Renal cortex interstitium (tissue), 15 donors: ENCODE measurements around the gene TMEM92. TPM values are rescaled to one million over a fixed set of nuclear protein-coding genes. Genes with fewer than 3 reads are reported as not detected.

Experiments used
- DNase-seq, 11 donors: peaks; one replicate each; pipeline ENCODE4 v3.0.0-alpha.2; 2013; ENCODE audit warnings: low read depth in 9 of 11, low spot score in 4 of 11; ENCODE audit errors: extremely low read depth in 1 of 11
- long read RNA-seq, 16 experiments: transcript quantifications; one replicate each; lab custom pipeline, GENCODE V29; 2026
- polyA plus RNA-seq, 3 donors: library from polyadenylated mRNA; unstranded; fragments of 120-200 nt; gene quantifications; one replicate each; pipeline ENCODE4 v1.2.1, GENCODE V29; 2013; ENCODE audit not compliant: insufficient read length in 3 of 3

Gene TMEM92
- 1 to 10 TPM; 1.7 to 3.3 (median 3.1) TPM for polyA plus RNA-seq
- long read RNA-seq, donor 1, partial matches to known transcripts = 0 of 1 reads
- long read RNA-seq, donor 1, other reads (novel, unspliced or antisense) = 0 of 1 reads
- long read RNA-seq, donor 2 = 0 reads
- long read RNA-seq, donor 3, partial matches to known transcripts = 0 of 1 reads
- long read RNA-seq, donor 3, other reads (novel, unspliced or antisense) = 0 of 1 reads
- long read RNA-seq, donor 4, partial matches to known transcripts = 0 of 1 reads
- long read RNA-seq, donor 4, other reads (novel, unspliced or antisense) = 0 of 1 reads
- long read RNA-seq, donor 5 = 0 reads
- long read RNA-seq, donor 6, partial matches to known transcripts = 0 of 1 reads
- long read RNA-seq, donor 6, other reads (novel, unspliced or antisense) = 0 of 1 reads
- long read RNA-seq, donor 7, partial matches to known transcripts = 0 of 3 reads
- long read RNA-seq, donor 7, other reads (novel, unspliced or antisense) = 0 of 3 reads
- long read RNA-seq, donor 8 = 0 reads
- long read RNA-seq, donor 9 = 0 reads
- long read RNA-seq, donor 10 = 0 reads
- long read RNA-seq, donor 11 = 0 reads
- long read RNA-seq, donor 12, partial matches to known transcripts = 0 of 1 reads
- long read RNA-seq, donor 12, other reads (novel, unspliced or antisense) = 0 of 1 reads
- long read RNA-seq, donor 13 = 0 reads
- long read RNA-seq, donor 14, partial matches to known transcripts = 0 of 1 reads
- long read RNA-seq, donor 14, other reads (novel, unspliced or antisense) = 0 of 1 reads
- long read RNA-seq, donor 15 = 0 reads
- long read RNA-seq, donor 16 = 0 reads

DNA sequence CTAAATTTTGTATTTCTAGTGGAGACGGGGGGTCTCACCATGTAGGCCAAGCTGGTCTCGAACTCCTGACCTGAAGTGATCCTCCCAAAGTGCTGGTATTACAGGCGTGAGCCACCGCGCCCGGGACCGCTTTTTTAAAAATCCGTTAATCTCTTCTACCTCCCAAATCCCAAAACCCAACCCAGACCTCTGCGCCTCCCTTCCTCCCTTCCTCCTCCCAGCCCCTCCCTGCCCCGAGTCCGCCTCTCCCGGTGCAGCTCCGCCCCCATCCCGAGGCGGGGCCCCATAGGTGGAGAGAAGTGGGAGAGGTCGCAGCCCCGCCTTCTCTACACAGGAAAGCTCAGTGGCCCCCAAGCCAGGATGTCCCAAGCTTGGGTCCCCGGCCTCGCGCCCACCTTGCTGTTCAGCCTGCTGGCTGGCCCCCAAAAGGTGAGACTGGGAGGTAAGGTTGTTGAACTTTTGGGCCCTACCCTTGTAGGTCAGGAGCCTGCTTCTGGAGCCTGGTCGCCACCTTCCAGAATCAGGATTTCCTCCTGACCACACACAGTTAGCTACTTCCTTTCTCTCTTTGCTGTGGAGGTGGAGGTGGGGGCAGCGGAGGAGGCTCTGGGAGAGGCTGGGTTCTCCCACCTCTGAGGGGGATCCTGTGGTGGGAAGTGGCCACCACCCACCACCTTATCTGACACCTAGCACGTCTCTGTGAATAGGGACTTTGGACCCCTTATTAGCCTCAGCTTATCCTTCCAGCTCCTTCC, at the start of gene TMEM92:
TSS of gene TMEM92 (plus strand) at position 325 of the 755 bp plus-strand sequence. CDS start at position 361, 36 bp downstream.
- DNase-seq = no peak

DNA sequence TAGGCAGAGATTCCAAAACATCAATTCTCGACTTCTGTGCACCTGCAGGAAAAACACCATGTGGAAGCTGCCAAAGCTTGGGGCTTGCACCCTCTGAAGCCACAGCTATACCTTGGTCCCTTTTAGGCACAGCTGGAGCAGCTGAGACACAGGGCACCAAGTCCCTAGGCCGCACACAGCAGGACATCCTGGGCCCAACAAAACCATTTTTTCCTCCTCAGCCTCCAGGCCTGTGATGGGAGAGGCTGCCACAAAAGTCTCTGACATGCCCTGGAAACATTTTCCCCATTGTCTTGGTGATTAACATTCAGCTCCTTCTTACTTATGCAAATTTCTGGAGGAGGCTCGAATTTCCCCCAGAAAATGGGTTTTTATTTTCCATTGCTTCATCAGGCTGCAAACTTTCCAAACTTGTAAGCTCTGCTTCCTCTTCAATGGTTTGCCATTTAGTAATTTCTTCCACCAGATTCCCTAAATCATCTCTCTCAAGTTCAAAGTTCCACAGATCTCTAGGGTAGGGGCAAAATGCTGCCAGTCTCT, 48.5 kb upstream of the TMEM92 start:
- no peak for DNase-seq

DNA sequence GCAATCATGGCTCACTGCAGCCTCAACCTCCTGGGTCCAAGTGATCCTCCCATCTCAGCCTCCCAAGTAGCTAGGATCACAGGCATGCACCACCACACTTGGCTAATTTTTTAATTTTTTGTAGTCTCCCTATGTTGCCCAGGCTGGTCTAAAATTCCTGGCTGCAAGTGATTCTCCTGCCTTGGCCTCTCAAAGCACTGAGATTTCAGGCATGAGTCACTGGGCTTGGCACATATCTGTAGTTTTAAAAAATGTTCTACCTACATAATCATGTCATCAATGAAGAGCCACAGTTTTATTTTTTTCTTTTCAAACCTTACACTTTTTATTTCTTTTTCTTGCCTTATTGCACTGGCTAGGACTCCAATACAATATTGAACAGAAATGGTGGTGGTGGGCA, 39.7 kb upstream of the TMEM92 start:
- DNase-seq = no peak

DNA sequence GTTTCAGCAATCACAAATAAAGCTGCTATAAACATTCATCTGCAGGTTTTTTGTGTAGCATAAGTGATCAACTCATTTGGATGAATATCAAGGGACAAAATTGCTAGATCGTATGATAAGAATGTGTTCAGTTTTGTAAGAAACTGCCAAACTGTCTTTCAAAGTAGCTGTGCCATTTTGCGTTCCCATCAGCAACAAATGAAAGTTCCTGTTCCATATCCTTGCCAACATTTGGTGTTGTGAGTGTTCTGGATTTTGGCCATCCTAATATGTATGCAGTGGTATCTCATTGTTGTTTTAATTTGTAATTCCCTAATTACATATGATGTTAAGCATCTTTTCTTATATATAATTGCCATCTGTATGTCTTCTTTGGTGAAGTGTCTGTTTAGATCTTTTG, 36.4 kb upstream of the TMEM92 start:
- no peak for DNase-seq

DNA sequence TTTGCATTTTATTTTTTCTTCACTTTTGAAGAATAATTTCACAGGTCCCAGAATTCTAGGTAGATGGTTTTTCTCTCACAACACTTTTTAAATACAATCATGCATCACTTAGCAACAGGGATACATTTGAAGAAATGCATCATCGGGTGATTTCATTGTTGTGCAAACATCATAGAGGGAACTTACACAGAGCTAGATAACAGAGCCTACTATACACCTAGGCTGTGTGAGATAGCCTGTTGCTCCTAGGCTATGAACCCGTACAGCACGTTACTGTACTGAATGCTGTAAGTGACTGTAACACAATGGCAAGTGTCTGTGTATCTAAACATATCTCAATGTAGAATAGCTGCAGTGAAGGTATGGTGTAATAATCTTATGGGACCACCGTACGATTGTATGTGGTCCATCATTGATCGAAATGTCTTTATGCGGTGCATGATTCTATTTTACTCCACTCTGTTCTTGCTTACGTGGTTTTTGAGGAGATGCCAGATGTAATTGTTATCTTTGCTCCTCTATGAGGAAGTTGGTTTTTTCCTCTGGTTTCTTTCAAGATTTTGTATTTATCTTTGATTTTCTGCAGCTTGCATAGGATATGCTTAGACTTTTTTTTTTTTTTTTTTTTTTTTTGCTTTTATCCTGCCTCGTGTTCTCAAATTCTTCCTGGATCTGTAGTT, 35.5 kb upstream of the TMEM92 start:
- DNase-seq = no peak

DNA sequence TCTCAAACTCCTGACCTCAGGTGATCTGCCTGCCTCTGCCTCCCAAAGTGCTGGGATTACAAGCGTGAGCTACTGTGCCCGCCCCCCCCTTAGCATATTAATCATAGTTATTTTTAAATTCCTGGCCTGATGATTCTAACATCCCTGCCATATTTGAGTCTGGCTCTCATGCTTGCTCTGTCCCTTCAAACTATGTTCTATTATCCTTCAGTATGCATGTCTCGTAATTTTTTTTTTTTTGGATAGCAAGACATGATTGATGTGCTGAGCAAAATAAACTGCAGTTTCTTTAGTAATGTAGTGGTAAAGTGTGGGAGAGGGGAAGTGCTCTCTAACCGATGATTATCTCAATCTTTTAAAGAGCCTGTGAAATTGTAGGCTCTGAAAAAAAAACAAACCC, 34.3 kb upstream of the TMEM92 start:
- no peak for DNase-seq

DNA sequence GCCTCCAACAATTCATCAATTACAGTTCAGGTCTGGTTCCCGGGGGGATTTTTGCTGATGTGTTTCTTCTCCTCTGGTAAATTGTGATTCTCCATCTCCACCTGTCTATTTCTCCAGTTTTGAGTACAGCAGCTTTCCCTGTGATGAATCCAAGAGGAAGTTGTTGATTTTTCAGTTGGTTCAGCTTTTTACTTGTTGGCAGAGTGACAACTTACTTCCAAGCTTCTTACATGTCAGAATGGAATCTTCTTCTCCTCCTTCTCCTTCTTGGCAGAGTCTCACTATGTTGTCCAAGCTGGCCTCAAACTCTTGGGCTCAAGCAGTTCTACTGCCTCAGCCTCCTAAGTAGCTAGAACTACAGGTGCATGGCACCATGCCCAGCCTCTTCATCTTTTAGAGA, 33.4 kb upstream of the TMEM92 start:
- no peak for DNase-seq

DNA sequence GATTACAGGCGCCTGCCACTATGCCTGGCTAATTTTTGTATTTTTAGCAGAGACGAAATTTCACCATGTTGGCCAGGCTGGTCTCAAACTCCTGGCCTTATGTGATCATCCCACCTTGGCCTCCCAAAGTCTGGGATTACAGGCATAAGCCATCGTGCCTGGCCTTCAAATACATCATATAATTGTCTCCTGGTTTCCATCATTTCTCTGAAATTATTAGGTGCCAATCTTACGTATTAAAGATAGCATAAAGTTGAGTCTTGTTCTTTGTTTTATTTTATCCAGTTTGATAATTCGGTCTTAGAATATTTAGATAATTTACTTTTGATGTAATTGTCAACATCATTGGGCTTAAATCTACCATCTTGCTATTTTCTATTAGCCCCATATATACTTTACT, 32.8 kb upstream of the TMEM92 start:
- DNase-seq = no peak

DNA sequence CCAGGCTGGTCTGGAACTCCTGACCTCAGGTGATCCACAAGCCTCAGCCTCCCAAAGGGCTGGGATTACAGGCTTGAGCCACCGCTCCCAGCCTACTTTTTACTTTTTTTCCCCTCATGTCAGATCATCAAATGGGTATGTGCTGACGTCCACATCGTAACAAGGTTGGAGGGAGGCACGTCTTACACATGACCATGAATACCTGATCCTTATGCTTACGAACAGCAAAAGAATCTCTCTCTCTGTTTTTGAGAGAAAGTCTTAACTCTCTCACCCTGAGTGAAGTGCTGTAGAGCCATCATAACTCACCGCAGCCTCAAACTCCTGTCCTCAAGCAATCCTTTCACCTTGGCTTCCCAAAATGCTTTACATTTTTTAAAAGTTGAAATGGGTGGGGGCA, 29.5 kb upstream of the TMEM92 start:
- no peak for DNase-seq

DNA sequence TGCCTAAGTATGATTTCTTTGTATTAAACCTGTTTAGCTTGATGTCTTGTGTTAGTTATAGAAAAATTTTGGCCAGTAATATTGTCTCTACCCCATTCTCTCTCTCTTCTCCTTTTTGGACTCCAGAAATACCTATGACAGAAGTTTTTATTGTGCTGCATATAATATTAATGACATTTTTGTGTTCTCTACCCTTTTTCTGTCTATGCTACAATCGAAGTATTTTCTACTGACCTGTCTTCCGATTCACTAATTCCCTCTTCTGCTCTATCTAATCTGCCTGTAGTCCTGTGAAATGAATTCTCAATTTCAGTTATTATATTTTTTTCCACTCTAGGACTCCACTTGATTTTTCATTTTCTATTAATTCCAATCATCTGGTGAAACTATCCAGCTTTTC, 26.0 kb upstream of the TMEM92 start:
- no peak for DNase-seq

DNA sequence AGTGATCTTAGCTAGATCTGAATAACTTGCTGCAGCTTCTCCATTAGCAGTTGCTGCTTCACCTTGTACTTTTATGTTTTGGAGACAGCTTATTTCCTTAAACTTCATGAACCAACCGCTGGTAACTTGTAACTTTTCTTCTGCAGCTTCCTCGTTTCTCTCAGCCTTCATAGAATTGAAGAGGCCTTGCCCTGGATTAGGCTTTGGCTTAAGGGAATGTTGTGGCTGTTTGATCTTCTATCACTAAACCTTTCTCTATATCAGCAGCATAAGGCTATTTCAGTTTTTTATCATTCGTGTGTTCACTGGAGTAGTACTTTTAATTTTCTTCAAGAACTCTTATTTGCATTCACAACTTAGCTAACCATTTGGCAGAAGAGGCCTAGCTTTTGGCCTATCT, 21.5 kb upstream of the TMEM92 start:
- no peak for DNase-seq

DNA sequence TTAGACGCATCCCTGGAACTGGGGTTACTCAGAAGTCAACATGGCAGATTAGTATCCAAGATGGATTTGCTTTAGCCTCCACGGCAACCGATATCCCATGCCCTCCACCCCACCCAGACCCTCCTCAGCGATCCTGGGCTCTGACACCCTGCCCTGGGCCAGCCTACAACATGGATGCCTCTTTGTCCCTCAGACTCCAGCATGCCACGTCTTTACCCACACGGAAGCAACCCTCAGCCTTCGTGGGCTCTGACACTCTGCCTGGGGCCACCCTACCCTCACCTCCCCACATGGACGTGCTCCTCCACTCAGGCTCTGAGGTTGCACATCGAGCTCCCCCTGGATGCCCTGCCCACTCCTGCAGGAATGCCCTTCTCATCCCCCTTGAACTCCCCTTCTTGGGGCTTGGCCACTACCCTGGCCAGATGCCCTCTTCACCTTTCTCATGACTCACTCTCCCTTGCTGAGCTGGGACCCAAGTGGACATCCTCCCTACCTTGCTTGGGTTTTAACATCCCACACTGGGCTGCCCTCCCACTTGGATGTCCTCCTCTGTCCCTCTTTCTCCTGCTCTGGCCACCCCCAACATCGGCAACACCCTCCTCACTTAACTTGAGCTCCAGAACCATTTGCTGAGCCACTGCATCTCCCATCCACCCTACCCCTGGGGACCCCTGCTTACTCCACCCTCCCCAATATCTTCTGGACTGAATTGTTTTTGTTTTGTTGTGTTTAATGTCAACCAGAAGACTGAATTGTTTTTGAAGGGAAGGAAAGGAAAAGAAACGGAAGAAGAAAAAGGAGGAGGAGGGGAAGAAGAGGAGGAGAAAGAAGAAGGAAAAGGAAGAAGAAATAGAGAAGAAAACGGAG, 18.3 kb upstream of the TMEM92 start:
- no peak for DNase-seq

DNA sequence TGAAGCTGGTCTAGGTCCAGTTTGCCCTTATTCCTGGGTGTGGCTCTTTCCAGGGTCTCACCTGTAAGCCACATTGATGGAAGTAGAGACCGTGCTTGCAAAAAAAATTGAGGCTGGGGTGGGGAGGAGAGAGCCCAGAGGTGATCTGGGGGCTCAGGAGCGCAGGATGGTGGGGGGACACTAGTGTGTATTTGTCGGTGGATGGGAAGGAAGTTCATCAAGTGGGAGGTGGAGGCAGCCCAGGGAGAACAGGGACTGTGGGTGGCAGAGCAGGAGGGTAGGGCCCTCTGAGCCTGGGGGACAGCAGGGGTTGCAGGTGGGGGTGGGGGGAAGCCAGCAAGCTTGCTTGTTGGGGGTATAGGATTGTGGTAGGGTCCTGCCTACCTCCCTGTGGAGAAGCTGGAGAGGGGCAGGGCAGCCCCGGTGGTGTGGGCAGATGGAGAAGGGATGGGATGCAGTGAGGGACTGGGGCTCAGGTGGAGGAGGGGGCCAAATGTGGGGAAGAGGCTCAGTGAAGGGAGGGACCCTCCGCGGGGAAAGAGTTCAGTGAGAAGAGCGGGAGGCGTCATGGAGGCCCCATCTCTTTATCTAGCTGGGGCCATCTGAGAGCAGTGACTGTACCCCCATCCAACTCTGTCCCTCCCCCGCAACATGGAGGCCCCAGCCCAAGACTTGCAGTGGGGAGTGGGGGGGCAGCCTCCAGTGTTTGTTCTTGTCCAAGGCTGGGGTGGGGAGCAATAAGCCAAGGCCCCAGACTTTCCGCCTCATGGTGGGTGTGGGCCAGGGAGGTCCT, 17.2 kb upstream of the TMEM92 start:
- DNase-seq = no peak

DNA sequence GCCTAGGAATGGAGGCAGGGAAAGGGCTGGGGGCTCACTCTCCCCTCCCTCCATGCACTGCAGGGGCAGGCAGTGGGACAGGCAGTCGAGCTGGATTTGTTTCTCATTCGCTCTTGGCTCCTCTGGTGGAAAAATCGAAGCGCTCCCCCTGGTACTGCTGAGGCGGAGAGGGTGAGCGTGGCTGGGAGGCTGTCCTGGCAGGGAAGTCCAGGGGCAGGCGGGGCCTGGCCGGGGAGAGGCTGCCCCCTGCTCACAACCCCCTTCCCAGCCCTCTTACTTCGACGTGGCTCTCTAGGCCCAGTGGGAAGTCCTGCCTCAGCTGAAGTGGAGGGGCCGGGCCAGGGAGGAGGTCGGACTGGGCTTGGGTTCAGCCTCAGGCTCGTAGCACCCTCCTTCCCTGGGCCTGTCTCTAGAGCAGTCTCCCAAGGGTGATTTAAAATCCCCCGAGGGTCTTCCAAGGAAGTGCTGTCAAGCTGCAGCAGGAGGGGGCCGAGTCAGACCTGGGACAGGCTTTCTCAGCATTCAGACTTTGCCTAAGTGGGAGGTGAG, 16.5 kb upstream of the TMEM92 start:
- DNase-seq = no peak

DNA sequence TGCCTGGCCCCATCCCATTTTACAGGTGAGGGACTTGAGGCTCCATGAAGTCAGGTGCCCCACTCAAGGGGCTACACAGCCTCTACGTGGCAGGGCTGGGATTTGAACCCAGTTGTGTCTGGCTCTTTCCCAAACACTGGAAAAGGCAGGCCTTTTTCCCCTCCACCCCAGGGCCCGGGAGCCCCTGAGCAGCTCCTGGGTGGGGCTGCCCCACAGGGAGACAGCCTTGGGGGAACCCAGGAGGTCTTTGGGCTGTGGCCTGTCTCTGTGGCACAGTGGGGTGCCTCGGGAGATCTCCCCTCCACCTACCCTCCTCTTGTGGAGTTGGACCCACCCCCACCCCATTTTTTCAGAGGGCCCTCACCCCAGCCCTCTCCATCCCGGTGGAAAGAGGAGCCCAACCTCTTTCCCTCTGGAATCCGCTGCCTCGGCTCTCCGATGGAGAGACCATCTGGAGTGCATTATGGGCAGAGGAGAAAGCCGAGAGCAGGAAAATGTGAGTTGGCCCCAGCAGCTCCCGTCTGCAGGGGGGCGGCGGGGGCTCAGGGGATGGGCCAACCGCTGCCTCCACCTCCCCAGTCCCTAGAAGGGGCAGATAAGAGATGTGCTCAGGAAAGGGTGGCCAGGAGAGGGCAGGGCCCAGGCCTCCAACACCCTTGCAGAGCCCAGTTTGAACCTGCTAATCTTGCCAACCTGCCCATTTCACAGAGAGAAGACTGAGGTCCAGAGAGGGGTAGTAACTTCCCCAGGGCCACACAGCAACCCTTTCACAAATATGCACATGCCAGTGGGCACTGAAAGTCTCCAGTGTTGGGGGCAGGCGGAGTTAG, 15.4 kb upstream of the TMEM92 start:
- DNase-seq = peak in 1 of 11 donors; percentile 61
